OCI-LY3 (cell line): Measurements from ENCODE around the gene MAPKAP1.

Source experiments
- EZH2phosphoT487 ChIP-seq: fragments of 200-600 bp; shearing (Covaris generic); IDR thresholded peaks from 2 replicates; pipeline ENCODE4 v1.6.1; 2018; ENCODE audit warnings: antibody characterized with exemption, mixed run types, low read depth
- TF ChIP-seq, protein P1 (sequence below): fragments of 200-600, 300-600 bp; sonication (generic); IDR thresholded peaks from 2 replicates; pipeline ENCODE4 v1.5.1; 2014; ENCODE audit warnings: antibody characterized with exemption, low read length, low read depth

DNA sequence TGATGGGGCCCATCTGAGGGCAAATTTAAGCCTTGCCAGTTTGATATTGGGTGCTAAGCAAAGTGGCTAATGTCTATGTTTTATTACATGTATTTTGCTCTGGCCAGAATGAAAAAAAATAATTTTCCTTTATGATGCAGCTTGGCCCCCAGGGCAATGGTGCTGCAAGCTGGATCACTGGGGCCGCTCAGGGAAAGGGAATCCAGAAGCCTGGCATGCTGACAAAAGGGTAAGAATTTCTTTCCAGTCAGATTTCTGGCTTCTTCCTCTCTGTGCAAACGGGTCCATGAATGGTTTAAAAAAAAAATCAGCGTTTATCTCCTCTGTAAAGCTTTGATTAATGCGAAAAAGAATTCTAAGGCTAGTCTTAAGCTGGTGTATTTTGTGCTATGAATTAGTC, 138.4 kb downstream of the MAPKAP1 start:
- TF ChIP-seq EZH2phosphoT487 = no peak
- TF ChIP-seq, protein P1, sequence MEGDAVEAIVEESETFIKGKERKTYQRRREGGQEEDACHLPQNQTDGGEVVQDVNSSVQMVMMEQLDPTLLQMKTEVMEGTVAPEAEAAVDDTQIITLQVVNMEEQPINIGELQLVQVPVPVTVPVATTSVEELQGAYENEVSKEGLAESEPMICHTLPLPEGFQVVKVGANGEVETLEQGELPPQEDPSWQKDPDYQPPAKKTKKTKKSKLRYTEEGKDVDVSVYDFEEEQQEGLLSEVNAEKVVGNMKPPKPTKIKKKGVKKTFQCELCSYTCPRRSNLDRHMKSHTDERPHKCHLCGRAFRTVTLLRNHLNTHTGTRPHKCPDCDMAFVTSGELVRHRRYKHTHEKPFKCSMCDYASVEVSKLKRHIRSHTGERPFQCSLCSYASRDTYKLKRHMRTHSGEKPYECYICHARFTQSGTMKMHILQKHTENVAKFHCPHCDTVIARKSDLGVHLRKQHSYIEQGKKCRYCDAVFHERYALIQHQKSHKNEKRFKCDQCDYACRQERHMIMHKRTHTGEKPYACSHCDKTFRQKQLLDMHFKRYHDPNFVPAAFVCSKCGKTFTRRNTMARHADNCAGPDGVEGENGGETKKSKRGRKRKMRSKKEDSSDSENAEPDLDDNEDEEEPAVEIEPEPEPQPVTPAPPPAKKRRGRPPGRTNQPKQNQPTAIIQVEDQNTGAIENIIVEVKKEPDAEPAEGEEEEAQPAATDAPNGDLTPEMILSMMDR = no peak
